Testis (tissue), 3 donors: Measurements from ENCODE around the gene CORO2B. TPM values are rescaled to one million over a fixed set of nuclear protein-coding genes. Genes with fewer than 3 reads are reported as not detected.

ENCODE experiments used
- DNase-seq: peaks from one replicate; pipeline ENCODE4 v3.0.0-alpha.2; 2019
- H3K27ac ChIP-seq, 2 donors: fragments of 200-600 bp; sonication (generic); one replicate each; pipeline ENCODE4 v1.5.1; 2019
- H3K27me3 ChIP-seq: fragments of 200-600 bp; sonication (generic); one replicate; pipeline ENCODE4 v1.5.1; 2019
- H3K36me3 ChIP-seq: fragments of 200-600 bp; sonication (generic); one replicate; pipeline ENCODE4 v1.5.1; 2017; ENCODE audit warnings: low read depth; ENCODE audit errors: missing control alignments
- H3K4me1 ChIP-seq: fragments of 200-600 bp; sonication (generic); one replicate; pipeline ENCODE4 v1.5.1; 2019
- H3K4me3 ChIP-seq, 2 donors: fragments of 200-600 bp; sonication (generic); one replicate each; pipeline ENCODE4 v1.5.1; 2017 to 2019
- H3K9me3 ChIP-seq: fragments of 200-600 bp; sonication (generic); one replicate; pipeline ENCODE4 v1.5.1; 2017
- CTCF ChIP-seq, 3 experiments: fragments of 450-650 bp in 2 of 3; fragments of 200-600 bp in 1 of 3; sonication (generic) in 1 of 3; IDR thresholded peaks; one replicate each; pipeline ENCODE4 v1.5.1; 2016 to 2019; ENCODE audit warnings: antibody characterized with exemption in 3 of 3, mild to moderate bottlenecking in 2 of 3, moderate library complexity in 1 of 3
- POLR2A ChIP-seq: fragments of 450-650 bp; IDR thresholded peaks from one replicate; pipeline ENCODE4 v1.6.1; 2017; ENCODE audit warnings: antibody characterized with exemption, mild to moderate bottlenecking, moderate library complexity
- WGBS, 2 donors: methylation state at CpG; one replicate each; pipeline ENCODE4 v1.1.5; 2018; 5-methylcytosine and 5-hydroxymethylcytosine counted together
- intact Hi-C: fragments of 100-400 bp; cut with DNase I; formaldehyde crosslinking; loops from one replicate; pipeline ENCODE4 v1.15.1; 2023; ENCODE audit warnings: low total_unique reads
- polyA plus RNA-seq: library from polyadenylated mRNA; stranded (reverse); fragments of 350-450 nt; fragmentation: Illumina TruSeq; extraction: RNeasy Lipid Tissue Mini Kit (QIAGEN cat#74804); gene quantifications from one replicate; pipeline ENCODE4 v1.2.3, GENCODE V29; 2014; ENCODE audit warnings: low read depth, low replicate concordance; ENCODE audit not compliant: insufficient read depth
- total RNA-seq, 2 donors: library from RNA; depleted of rRNA; stranded (reverse); fragments of >200 nt; gene quantifications; one replicate each; pipeline ENCODE4 v1.2.3, GENCODE V29; 2016

Gene CORO2B
- total and polyA plus RNA-seq, 3 donors from 2014 or later = 1.4 to 4.3 (median 2.2) TPM

GRCh38 chr15:68626283-68626682 lies 47.5 kb downstream of the CORO2B start:
- H3K9me3 ChIP-seq = no peaks in the 10 kb centered on the region
- 64 to 73% methylated on average over 3 of the region's 3 CpGs for WGBS, 2 donors
- no peaks in the 10 kb centered on the region for H3K36me3 ChIP-seq
- DNase-seq = no peak
- H3K27ac ChIP-seq = no peak overlapping the region
- no peaks in the 10 kb centered on the region for H3K4me1 ChIP-seq
- no peak overlapping the region for H3K4me3 ChIP-seq
- H3K27me3 ChIP-seq = no peaks in the 10 kb centered on the region
- intact Hi-C loops = no loop called here
- TF ChIP-seq CTCF (IDR thresholded peaks at IDR 0.05) (no peak), POLR2A (no peak)

GRCh38 chr15:68626739-68627138 lies 47.9 kb downstream of the CORO2B start:
- Histone ChIP-seq H3K27ac (no peak overlapping the region), H3K9me3 (no peaks in the 10 kb centered on the region), H3K36me3 (no peaks in the 10 kb centered on the region), H3K4me3 (no peak overlapping the region), H3K4me1 (no peaks in the 10 kb centered on the region), H3K27me3 (no peaks in the 10 kb centered on the region)
- DNase-seq = no peak
- 89 to 92% methylated on average over 1 to 3 of the region's 3 CpGs for WGBS, 2 donors
- TF ChIP-seq CTCF (IDR thresholded peaks at IDR 0.05) (no peak), POLR2A (no peak)
- intact Hi-C loops = no loop called here

GRCh38 chr15:68627476-68627875 lies 48.7 kb downstream of the CORO2B start:
- no peak overlapping the region for H3K4me3 ChIP-seq
- no peak overlapping the region for H3K27ac ChIP-seq
- H3K4me1 ChIP-seq = no peaks in the 10 kb centered on the region
- TF ChIP-seq POLR2A (no peak), CTCF (IDR thresholded peaks at IDR 0.05) (no peak)
- no peaks in the 10 kb centered on the region for H3K27me3 ChIP-seq
- no peaks in the 10 kb centered on the region for H3K9me3 ChIP-seq
- 94 to 95% methylated on average over 7 of the region's 7 CpGs for WGBS, 2 donors
- no peak for DNase-seq
- H3K36me3 ChIP-seq = no peaks in the 10 kb centered on the region
- intact Hi-C loops = no loop called here

GRCh38 chr15:68627995-68628394 lies 49.2 kb downstream of the CORO2B start:
- Histone ChIP-seq H3K36me3 (no peaks in the 10 kb centered on the region), H3K4me3 (no peak overlapping the region), H3K9me3 (no peaks in the 10 kb centered on the region), H3K4me1 (no peaks in the 10 kb centered on the region), H3K27ac (no peak overlapping the region), H3K27me3 (no peaks in the 10 kb centered on the region)
- DNase-seq = no peak
- intact Hi-C loops = no loop called here
- WGBS, 2 donors = 77 to 80% methylated on average over 2 of the region's 2 CpGs
- no peak for TF ChIP-seq POLR2A
- TF ChIP-seq CTCF (IDR thresholded peaks at IDR 0.05) = no peak

GRCh38 chr15:68629519-68630210 lies 50.9 kb downstream of the CORO2B start:
- TF ChIP-seq CTCF (IDR thresholded peaks at IDR 0.05) (no peak), POLR2A (no peak)
- no peaks in the 10 kb centered on the region for H3K27me3 ChIP-seq
- no peak overlapping the region for H3K27ac ChIP-seq
- H3K9me3 ChIP-seq = no peaks in the 10 kb centered on the region
- H3K4me3 ChIP-seq = no peak overlapping the region
- intact Hi-C loops = no loop called here
- no peaks in the 10 kb centered on the region for H3K36me3 ChIP-seq
- DNase-seq = no peak
- H3K4me1 ChIP-seq = no peaks in the 10 kb centered on the region
- WGBS, 2 donors = 74 to 77% methylated on average over 8 of the region's 8 CpGs
